SK-N-MC (cell line): Measurements from ENCODE around the gene SLITRK1.

Source experiments
- DNase-seq: peaks from one replicate; pipeline ENCODE4 v3.0.0-alpha.2; 2011; ENCODE audit warnings: low read depth, low spot score
- H3K27ac ChIP-seq: fragments of 200-600 bp; sonication (generic); 2 replicates; pipeline ENCODE4 v1.5.1; 2016; ENCODE audit warnings: mixed run types
- H3K36me3 ChIP-seq: fragments of 200-600 bp; sonication (generic); 2 replicates; pipeline ENCODE4 v1.6.1; 2017; ENCODE audit warnings: antibody characterized with exemption, low read length, mixed read lengths; ENCODE audit not compliant: insufficient read depth
- H3K4me3 ChIP-seq: fragments of 200-600 bp; sonication (generic); 2 replicates; pipeline ENCODE4 v1.5.1; 2016
- H3K9ac ChIP-seq: fragments of 200-600 bp; sonication (generic); 2 replicates; pipeline ENCODE4 v1.8.0; 2017; ENCODE audit warnings: mixed run types, mixed read lengths; ENCODE audit not compliant: insufficient read length
- H3K9me3 ChIP-seq: fragments of 200-600 bp; sonication (generic); 2 replicates; pipeline ENCODE4 v1.6.1; 2017; ENCODE audit warnings: low read depth, mild to moderate bottlenecking, antibody characterized with exemption, low read length, moderate library complexity, mixed read lengths
- EZH2 ChIP-seq: fragments of 200-600 bp; sonication (generic); IDR thresholded peaks from one replicate; pipeline ENCODE4 v1.6.1; 2017; ENCODE audit warnings: antibody characterized with exemption
- FOXP2 ChIP-seq: optimal IDR thresholded peaks from 2 replicates; pipeline ENCODE3; 2011; ENCODE audit warnings: mild to moderate bottlenecking, moderate library complexity; ENCODE audit not compliant: insufficient read depth; ENCODE audit errors: extremely low read length, control extremely low read depth
- POLR2AphosphoS5 ChIP-seq: IDR thresholded peaks from 2 replicates; pipeline ENCODE4 v1.6.1; 2012; ENCODE audit warnings: mild to moderate bottlenecking, low read depth, low read length, borderline replicate concordance

The SLITRK1 gene

DNA sequence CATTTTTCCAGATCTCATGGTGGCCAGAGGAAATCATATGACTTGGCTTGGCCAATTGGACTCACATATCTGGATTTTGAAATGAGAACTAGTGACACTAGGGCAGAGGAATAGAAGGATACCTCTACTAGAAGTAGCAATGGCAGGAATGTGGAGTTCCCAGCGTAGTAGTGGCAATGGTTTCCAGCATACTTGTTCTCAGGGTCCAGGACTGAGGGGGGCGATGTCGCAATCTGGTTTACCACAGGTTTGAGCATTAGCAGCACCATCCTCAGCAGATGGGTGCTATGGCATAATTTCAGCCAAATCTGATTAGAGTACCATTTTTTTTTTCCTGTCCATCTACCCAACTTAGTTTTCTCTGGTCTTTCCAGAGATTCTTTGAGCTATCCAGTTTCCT lies 8.1 kb upstream of the SLITRK1 start:
- DNase-seq: no peak
- TF ChIP-seq FOXP2 (no peak), EZH2 (no peak), POLR2AphosphoS5 (no peak)
- Histone ChIP-seq H3K4me3 (no peak overlapping the region), H3K27ac (no peak overlapping the region), H3K36me3 (no peaks in the 10 kb centered on the region), H3K9me3 (no peaks in the 10 kb centered on the region), H3K9ac (no peak overlapping the region)

DNA sequence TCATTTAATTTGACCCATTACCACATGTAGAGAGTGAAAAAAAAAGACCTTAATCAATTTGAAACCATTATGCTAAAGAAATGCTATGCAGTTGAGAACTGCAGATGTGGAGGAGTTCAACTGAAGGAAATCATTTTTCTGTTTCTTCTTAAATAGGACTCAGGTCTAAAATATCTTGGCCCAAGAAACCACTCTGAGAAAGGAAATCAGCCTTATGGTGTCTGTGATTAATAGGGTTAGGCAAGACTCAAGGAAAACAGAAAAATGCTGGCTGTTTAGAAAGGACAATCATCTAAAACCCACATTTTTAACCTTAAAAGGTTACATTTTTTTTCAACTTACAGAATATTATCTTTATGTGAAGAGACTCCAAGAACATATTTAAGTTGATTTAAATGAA lies 1.9 kb upstream of the SLITRK1 start:
- Histone ChIP-seq H3K9ac (no peak overlapping the region), H3K4me3 (no peak overlapping the region), H3K27ac (no peak overlapping the region), H3K9me3 (no peaks in the 10 kb centered on the region), H3K36me3 (no peaks in the 10 kb centered on the region)
- TF ChIP-seq FOXP2: no peak
- no peak for TF ChIP-seq POLR2AphosphoS5
- TF ChIP-seq EZH2: no peak
- no peak for DNase-seq

DNA sequence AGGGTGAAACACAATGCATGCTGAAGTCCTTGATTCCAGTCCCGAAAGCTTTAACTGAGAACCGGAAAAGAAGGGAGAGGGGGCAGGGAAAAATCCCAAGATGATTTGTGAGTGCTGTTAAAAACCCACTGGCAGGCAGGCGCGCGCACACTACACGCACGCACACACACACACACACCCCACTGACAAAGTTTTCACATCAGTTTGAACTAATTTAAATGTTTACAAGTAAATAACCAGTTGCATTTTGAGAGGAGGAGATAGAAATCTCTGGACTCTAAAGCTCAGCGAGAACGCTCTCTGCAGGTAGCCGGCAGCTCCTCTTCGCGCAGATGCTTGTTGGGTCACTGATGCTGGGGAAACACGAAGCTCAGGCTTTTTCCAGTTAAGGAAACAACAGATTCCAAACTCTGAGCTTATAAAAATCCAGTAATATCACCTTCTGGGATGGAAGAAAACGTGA lies 818 bp upstream of the SLITRK1 start:
- TF ChIP-seq POLR2AphosphoS5 (no peak), FOXP2 (no peak), EZH2 (no peak)
- H3K9me3 ChIP-seq: no peaks in the 10 kb centered on the region
- H3K36me3 ChIP-seq: no peaks in the 10 kb centered on the region
- no peak overlapping the region for H3K27ac ChIP-seq
- H3K9ac ChIP-seq: no peak overlapping the region
- DNase-seq: no peak
- H3K4me3 ChIP-seq: no peak overlapping the region

- no peak for DNase-seq
- Histone ChIP-seq H3K27ac (no peak overlapping the region), H3K9ac (no peak overlapping the region), H3K4me3 (peak overlapping the region; percentile 72), H3K36me3 (no peaks in the 10 kb centered on the region), H3K9me3 (no peaks in the 10 kb centered on the region)
- TF ChIP-seq EZH2: no peak
- no peak for TF ChIP-seq FOXP2
- TF ChIP-seq POLR2AphosphoS5: no peak
Observed at GRCh38 chr13:83882606-83882959, 309 bp upstream of the SLITRK1 start.

DNA sequence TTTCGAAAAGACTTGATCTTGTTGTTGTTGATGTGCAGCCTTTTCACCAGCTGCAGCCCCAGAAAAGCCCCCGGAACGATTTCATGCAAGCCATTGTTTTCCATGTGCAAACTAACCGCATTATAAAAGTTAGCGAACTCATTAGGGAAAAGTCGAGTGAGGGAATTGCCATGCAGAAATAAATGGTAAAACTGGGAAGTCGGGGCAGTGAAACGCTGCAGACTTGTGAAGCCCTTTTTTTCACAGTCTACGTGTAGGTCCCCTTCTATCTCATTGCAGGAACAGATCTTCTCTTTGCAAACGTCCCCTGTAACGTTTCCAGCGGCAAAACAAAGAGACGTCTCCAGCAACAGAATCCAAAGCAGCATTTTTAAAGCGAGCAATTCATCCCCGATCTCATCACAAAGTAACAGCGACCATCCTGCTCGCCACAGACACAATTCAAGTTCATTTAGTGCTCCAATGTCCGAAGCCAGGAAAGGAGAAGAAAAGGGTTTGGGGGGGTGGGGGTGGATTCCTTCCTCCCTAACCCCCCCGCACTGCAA lies 1.1 kb downstream of the SLITRK1 start:
- Histone ChIP-seq H3K27ac (no peak overlapping the region), H3K4me3 (peak overlapping the region; percentile 72)

GRCh38 chr13:83880275-83881139 lies 1.8 kb downstream of the SLITRK1 start:
- Histone ChIP-seq H3K4me3 (peak overlapping the region; percentile 72), H3K36me3 (no peaks in the 10 kb centered on the region), H3K9me3 (no peaks in the 10 kb centered on the region), H3K9ac (no peak overlapping the region), H3K27ac (no peak overlapping the region)
- TF ChIP-seq POLR2AphosphoS5 (no peak), FOXP2 (no peak), EZH2 (no peak)
- DNase-seq: no peak

More for the DNA sequence above, 1.1 kb downstream of the SLITRK1 start:
- TF ChIP-seq FOXP2: no peak
- TF ChIP-seq POLR2AphosphoS5: no peak
- no peak for TF ChIP-seq EZH2
- Histone ChIP-seq H3K9me3 (no peaks in the 10 kb centered on the region), H3K9ac (no peak overlapping the region), H3K36me3 (no peaks in the 10 kb centered on the region)
- DNase-seq: no peak

GRCh38 chr13:83879431-83880171 lies 2.7 kb downstream of the SLITRK1 start:
- TF ChIP-seq POLR2AphosphoS5 (no peak), EZH2 (no peak), FOXP2 (no peak)
- Histone ChIP-seq H3K9me3 (no peaks in the 10 kb centered on the region), H3K4me3 (no peak overlapping the region), H3K36me3 (no peaks in the 10 kb centered on the region), H3K27ac (no peak overlapping the region), H3K9ac (no peak overlapping the region)
- DNase-seq: no peak
